ENCODE measurements around the gene AHRR. TPM values are rescaled to one million over a fixed set of nuclear protein-coding genes. Genes with fewer than 3 reads are reported as not detected.

The AHRR gene
- total and polyA plus RNA-seq, 2 donors (not counting 1 experiment from before 2014, with no cell fraction given): 11.3 to 26.4 TPM

DNA sequence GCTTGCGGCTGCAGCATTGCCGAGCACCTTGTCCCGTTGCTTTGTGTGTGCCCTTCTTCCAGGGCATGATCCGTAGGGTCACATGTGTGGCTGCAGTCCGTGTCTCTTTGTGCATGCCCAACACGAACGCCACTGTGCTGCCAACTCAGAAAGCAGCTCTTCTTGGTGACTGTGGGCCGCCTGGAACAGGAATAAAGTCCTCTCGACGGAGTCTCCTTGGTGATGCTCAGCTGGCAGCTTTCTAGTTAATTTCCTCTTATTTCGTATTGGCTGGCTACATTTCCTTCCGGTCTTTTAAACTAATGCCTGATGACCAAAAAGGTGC lies 127.2 kb downstream of the AHRR start:
- H2AFZ ChIP-seq (ENCODE audit: low read length): no peak overlapping the region
- H4K20me1 ChIP-seq (ENCODE audit: control insufficient read depth, extremely low read depth, insufficient read depth, low read length): no peaks in the 10 kb centered on the region
- no peaks in the 10 kb centered on the region for H3K9me3 ChIP-seq (ENCODE audit: control insufficient read depth, insufficient read depth, low read depth, low read length)
- no peak overlapping the region for H3K4me3 ChIP-seq (replicated peaks in 1 of 4; ENCODE audit: control extremely low read depth in 1 of 4, insufficient read depth in 1 of 4, low read depth in 3 of 4, low read length in 4 of 4)
- H3K27me3 ChIP-seq (ENCODE audit: control insufficient read depth, insufficient read depth, low read length): no peaks in the 10 kb centered on the region
- no peak for DNase-seq (ENCODE audit: low read depth in 2 of 2)
- H3K79me2 ChIP-seq (ENCODE audit: control insufficient read depth, insufficient read depth, low read length): peaks cover 18% of the 10 kb centered on the region
- no peak for TF ChIP-seq EZH2 (IDR thresholded peaks at IDR 0.05; ENCODE audit: low read length, missing control alignments)
- no peak for TF ChIP-seq CTCF (conservative IDR thresholded peaks at IDR 0.05 in 1 of 2, IDR thresholded peaks at IDR 0.05 in 1 of 2; ENCODE audit: low read depth in 1 of 2, low read length in 2 of 2)
- H3K4me1 ChIP-seq (ENCODE audit: control insufficient read depth, extremely low read depth, insufficient read depth, low read length): peaks cover 4% of the 10 kb centered on the region
- no peak overlapping the region for H3K4me2 ChIP-seq (ENCODE audit: extremely low read depth, insufficient read depth, low read length)
- H3K27ac ChIP-seq (ENCODE audit: insufficient read depth, low read length): no peak overlapping the region
- no peak overlapping the region for H3K9ac ChIP-seq (ENCODE audit: insufficient read depth, low read length)
- H3K36me3 ChIP-seq (ENCODE audit: control insufficient read depth, insufficient read depth, low read length): peaks cover 32% of the 10 kb centered on the region

DNA sequence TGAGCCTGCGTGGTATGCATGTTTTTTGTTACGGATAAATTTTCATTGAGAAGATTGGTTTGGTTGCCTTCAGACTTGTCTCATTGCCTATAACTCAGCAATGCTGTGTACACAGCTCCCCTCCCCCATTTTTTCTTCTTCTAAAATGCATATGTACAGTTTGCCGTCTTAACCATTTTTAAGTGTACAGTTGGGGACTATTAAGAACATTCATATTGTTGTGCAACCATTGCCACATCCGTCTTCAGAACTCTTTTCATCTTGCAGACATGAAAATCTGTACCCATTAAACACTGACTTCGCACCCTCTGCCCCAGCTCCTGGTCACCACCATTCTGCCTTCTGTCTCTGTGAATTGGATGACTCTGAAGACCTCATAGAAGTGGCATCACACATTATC lies 127.6 kb downstream of the AHRR start:
- Histone ChIP-seq H3K4me2 (ENCODE audit: extremely low read depth, insufficient read depth, low read length) (no peak overlapping the region), H3K4me3 (replicated peaks in 1 of 4; ENCODE audit: control extremely low read depth in 1 of 4, insufficient read depth in 1 of 4, low read depth in 3 of 4, low read length in 4 of 4) (no peak overlapping the region), H3K4me1 (ENCODE audit: control insufficient read depth, extremely low read depth, insufficient read depth, low read length) (peaks cover 2% of the 10 kb centered on the region), H3K27ac (ENCODE audit: insufficient read depth, low read length) (no peak overlapping the region), H3K79me2 (ENCODE audit: control insufficient read depth, insufficient read depth, low read length) (peaks cover 15% of the 10 kb centered on the region), H3K27me3 (ENCODE audit: control insufficient read depth, insufficient read depth, low read length) (no peaks in the 10 kb centered on the region), H3K9me3 (ENCODE audit: control insufficient read depth, insufficient read depth, low read depth, low read length) (no peaks in the 10 kb centered on the region), H3K9ac (ENCODE audit: insufficient read depth, low read length) (no peak overlapping the region), H3K36me3 (ENCODE audit: control insufficient read depth, insufficient read depth, low read length) (peaks cover 33% of the 10 kb centered on the region), H2AFZ (ENCODE audit: low read length) (no peak overlapping the region), H4K20me1 (ENCODE audit: control insufficient read depth, extremely low read depth, insufficient read depth, low read length) (no peaks in the 10 kb centered on the region)
- DNase-seq (ENCODE audit: low read depth in 2 of 2): no peak
- no peak for TF ChIP-seq EZH2 (IDR thresholded peaks at IDR 0.05; ENCODE audit: low read length, missing control alignments)
- TF ChIP-seq CTCF (conservative IDR thresholded peaks at IDR 0.05 in 1 of 2, IDR thresholded peaks at IDR 0.05 in 1 of 2; ENCODE audit: low read depth in 1 of 2, low read length in 2 of 2): no peak

- no peak for DNase-seq (ENCODE audit: low read depth in 2 of 2)
- peaks cover 18% of the 10 kb centered on the region for H3K79me2 ChIP-seq (ENCODE audit: control insufficient read depth, insufficient read depth, low read length)
Measured at GRCh38 chr5:451587-452458, 130.3 kb downstream of the AHRR start.

More at GRCh38 chr5:451587-452458, 130.3 kb downstream of the AHRR start:
- H4K20me1 ChIP-seq (ENCODE audit: control insufficient read depth, extremely low read depth, insufficient read depth, low read length): no peaks in the 10 kb centered on the region
- no peak overlapping the region for H3K9ac ChIP-seq (ENCODE audit: insufficient read depth, low read length)
- no peaks in the 10 kb centered on the region for H3K4me1 ChIP-seq (ENCODE audit: control insufficient read depth, extremely low read depth, insufficient read depth, low read length)
- H3K9me3 ChIP-seq (ENCODE audit: control insufficient read depth, insufficient read depth, low read depth, low read length): no peaks in the 10 kb centered on the region
- TF ChIP-seq EZH2 (IDR thresholded peaks at IDR 0.05; ENCODE audit: low read length, missing control alignments) (no peak), CTCF (conservative IDR thresholded peaks at IDR 0.05 in 1 of 2, IDR thresholded peaks at IDR 0.05 in 1 of 2; ENCODE audit: low read depth in 1 of 2, low read length in 2 of 2) (no peak)
- no peak overlapping the region for H3K4me3 ChIP-seq (replicated peaks in 1 of 4; ENCODE audit: control extremely low read depth in 1 of 4, insufficient read depth in 1 of 4, low read depth in 3 of 4, low read length in 4 of 4)
- H3K27ac ChIP-seq (ENCODE audit: insufficient read depth, low read length): no peak overlapping the region
- H3K27me3 ChIP-seq (ENCODE audit: control insufficient read depth, insufficient read depth, low read length): no peaks in the 10 kb centered on the region
- no peak overlapping the region for H2AFZ ChIP-seq (ENCODE audit: low read length)
- H3K4me2 ChIP-seq (ENCODE audit: extremely low read depth, insufficient read depth, low read length): no peak overlapping the region
- H3K36me3 ChIP-seq (ENCODE audit: control insufficient read depth, insufficient read depth, low read length): peaks cover 39% of the 10 kb centered on the region

Data from fibroblast of lung (primary cell).